DOHH2 (cell line): ENCODE data around the gene STARD13.

Source experiments
- CTCF ChIP-seq: fragments of 200-600 bp; sonication (generic); IDR thresholded peaks from one replicate; pipeline ENCODE4 v1.5.1; 2014; ENCODE audit warnings: antibody characterized with exemption, mild to moderate bottlenecking, low read depth, low read length; ENCODE audit not compliant: poor library complexity, severe bottlenecking
- EZH2phosphoT487 ChIP-seq: fragments of 200-600 bp; sonication (generic); IDR thresholded peaks from 2 replicates; pipeline ENCODE4 v1.6.1; 2017; ENCODE audit warnings: borderline replicate concordance, mild to moderate bottlenecking, antibody characterized with exemption, low read length, moderate library complexity, mixed read lengths

- TF ChIP-seq EZH2phosphoT487 (no peak), CTCF (no peak)
These were observed 19.9 kb downstream of the STARD13 start for GRCh38 chr13:33265607-33266006.
